Muscle layer of colon (tissue), 2 donors: ENCODE results near the gene SSBP3.

Experiments
- H3K27ac ChIP-seq: one replicate; pipeline ENCODE4 v1.7.0; 2013; ENCODE audit warnings: low read depth, mild to moderate bottlenecking, low read length, moderate library complexity
- H3K27me3 ChIP-seq, 2 donors: one replicate each; pipeline ENCODE4 v1.7.0; 2013; ENCODE audit warnings: low read length in 2 of 2, mild to moderate bottlenecking in 2 of 2; ENCODE audit not compliant: insufficient read depth in 2 of 2, control insufficient read depth in 1 of 2
- H3K36me3 ChIP-seq: one replicate; pipeline ENCODE4 v1.7.0; 2013; ENCODE audit warnings: mild to moderate bottlenecking, low read length; ENCODE audit not compliant: insufficient read depth
- H3K4me1 ChIP-seq: one replicate; pipeline ENCODE4 v1.7.0; 2013; ENCODE audit warnings: mild to moderate bottlenecking, low read length; ENCODE audit not compliant: insufficient read depth
- H3K4me3 ChIP-seq, 2 donors: one replicate each; pipeline ENCODE4 v1.7.0; 2013; ENCODE audit warnings: low read length in 2 of 2, low read depth in 1 of 2, mild to moderate bottlenecking in 1 of 2, moderate library complexity in 1 of 2
- H3K9ac ChIP-seq: one replicate; pipeline ENCODE4 v1.7.0; 2013; ENCODE audit warnings: low read length
- H3K9me3 ChIP-seq: one replicate; pipeline ENCODE4 v1.7.0; 2013; ENCODE audit warnings: mild to moderate bottlenecking, low read length
- donor health status: abdominal sarcoma.
- donor health status: Adenocarcinoma of cecum.

The SSBP3 gene

DNA sequence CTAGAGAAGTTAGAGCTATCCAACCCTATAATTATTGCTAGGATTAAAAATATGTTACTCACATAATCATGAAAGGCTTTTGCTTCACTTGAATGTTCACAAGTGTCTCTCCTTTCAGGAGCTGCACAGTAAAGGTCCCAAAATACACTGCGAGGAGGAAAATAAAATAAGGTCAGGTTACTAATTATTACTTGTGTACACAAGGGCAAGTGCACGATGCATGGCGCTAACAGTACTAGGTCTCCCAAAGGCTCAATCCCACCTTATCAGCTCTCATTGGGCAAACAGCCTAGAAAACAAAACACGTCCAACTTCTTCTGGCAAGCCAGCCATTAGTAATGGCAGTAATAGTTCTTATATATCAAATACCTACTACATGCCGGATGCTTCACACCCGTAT is 4.4 kb downstream of the SSBP3 start:
- Histone ChIP-seq H3K4me3 (no peak overlapping the region), H3K27me3 (no peaks in the 10 kb centered on the region), H3K9me3 (no peaks in the 10 kb centered on the region), H3K27ac (no peak overlapping the region), H3K4me1 (peaks cover 49% of the 10 kb centered on the region), H3K9ac (no peak overlapping the region), H3K36me3 (peaks cover 40% of the 10 kb centered on the region)

DNA sequence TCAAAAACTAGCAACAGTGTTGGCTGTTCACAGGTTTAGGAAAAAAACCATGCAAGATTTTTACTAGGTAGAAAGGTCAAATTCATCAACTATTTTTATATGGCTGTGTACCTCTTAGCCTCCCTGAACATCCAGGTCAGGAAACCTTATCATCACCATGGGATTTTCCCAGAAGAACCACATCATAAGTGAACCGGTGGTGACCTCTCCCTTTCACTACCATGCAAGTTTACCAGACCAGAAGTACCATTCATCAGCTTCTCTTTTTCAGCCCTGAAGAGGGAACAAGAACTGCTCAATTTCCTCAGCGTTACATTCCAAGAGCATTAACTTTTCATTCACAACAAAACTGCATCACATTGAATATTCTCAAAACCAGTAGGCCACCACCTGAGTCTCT is 5.9 kb downstream of the SSBP3 start:
- no peak overlapping the region for H3K4me3 ChIP-seq
- peaks cover 59% of the 10 kb centered on the region for H3K4me1 ChIP-seq
- peaks cover 44% of the 10 kb centered on the region for H3K36me3 ChIP-seq
- H3K27me3 ChIP-seq, result no peaks in the 10 kb centered on the region
- H3K9me3 ChIP-seq, result no peaks in the 10 kb centered on the region
- no peak overlapping the region for H3K27ac ChIP-seq
- no peak overlapping the region for H3K9ac ChIP-seq

GRCh38 chr1:54399765-54400164 is 6.4 kb downstream of the SSBP3 start:
- Histone ChIP-seq H3K4me3 (no peak overlapping the region), H3K27me3 (no peaks in the 10 kb centered on the region), H3K27ac (no peak overlapping the region), H3K9me3 (no peaks in the 10 kb centered on the region), H3K36me3 (peaks cover 49% of the 10 kb centered on the region), H3K4me1 (peaks cover 60% of the 10 kb centered on the region), H3K9ac (no peak overlapping the region)

GRCh38 chr1:54398963-54399528 is 7.1 kb downstream of the SSBP3 start:
- Histone ChIP-seq H3K4me3 (no peak overlapping the region), H3K9me3 (no peaks in the 10 kb centered on the region), H3K9ac (no peak overlapping the region), H3K27ac (no peak overlapping the region), H3K27me3 (no peaks in the 10 kb centered on the region), H3K4me1 (peaks cover 53% of the 10 kb centered on the region), H3K36me3 (peaks cover 49% of the 10 kb centered on the region)

DNA sequence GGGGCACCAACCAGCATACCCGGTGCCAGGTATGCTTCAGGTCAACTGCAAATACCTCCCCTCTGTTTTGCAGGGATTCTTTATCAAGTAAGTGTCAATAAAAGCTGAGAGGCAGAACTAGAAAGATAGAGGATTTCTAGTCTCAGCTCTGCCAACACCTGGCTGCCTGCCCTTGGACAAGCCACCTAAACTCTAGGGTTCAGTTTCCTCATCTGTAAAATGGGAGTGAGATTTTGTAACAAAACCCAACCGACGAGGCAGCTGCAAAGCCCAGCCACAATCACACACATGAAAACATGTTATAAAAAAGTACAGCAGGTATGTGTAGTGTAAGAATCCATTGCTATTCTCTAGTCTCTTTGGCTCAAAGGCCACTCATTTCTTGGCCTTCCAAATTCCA is 8.2 kb downstream of the SSBP3 start:
- peaks cover 42% of the 10 kb centered on the region for H3K4me1 ChIP-seq
- H3K27me3 ChIP-seq, result no peaks in the 10 kb centered on the region
- no peak overlapping the region for H3K27ac ChIP-seq
- H3K4me3 ChIP-seq, result no peak overlapping the region
- no peaks in the 10 kb centered on the region for H3K9me3 ChIP-seq
- peaks cover 49% of the 10 kb centered on the region for H3K36me3 ChIP-seq
- no peak overlapping the region for H3K9ac ChIP-seq

DNA sequence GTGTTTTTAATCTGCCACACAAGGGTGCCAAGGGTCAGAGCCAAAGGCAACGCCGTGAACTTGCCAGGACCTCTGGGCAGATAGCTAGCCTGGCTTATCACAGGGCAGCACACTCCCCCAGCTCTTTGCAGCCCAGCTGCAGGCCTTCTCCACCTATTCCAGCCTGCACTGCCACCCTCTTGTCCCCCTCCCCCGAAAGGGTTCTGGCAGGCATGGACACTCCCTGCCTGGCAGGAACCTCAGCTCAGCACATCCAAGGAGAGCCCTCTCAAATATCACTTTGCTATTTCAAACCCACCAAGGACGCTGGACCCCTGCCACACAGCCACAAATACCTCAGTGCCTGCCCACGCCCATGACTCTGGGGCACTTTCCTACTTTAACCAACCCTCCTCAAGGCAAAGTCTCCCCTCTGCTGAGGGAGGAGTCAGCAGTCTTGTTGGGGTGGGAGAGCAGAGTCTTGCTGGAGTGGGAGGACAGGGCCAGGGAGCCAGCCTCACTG is 9.1 kb downstream of the SSBP3 start:
- Histone ChIP-seq H3K9me3 (no peaks in the 10 kb centered on the region), H3K9ac (no peak overlapping the region), H3K36me3 (peaks cover 57% of the 10 kb centered on the region), H3K4me3 (no peak overlapping the region), H3K4me1 (peaks cover 34% of the 10 kb centered on the region), H3K27ac (peak overlapping the region; percentile 3), H3K27me3 (no peaks in the 10 kb centered on the region)

GRCh38 chr1:54396261-54396933 is 9.8 kb downstream of the SSBP3 start:
- H3K27me3 ChIP-seq, result no peaks in the 10 kb centered on the region
- H3K9me3 ChIP-seq, result no peaks in the 10 kb centered on the region
- H3K9ac ChIP-seq, result no peak overlapping the region
- H3K4me3 ChIP-seq, result no peak overlapping the region
- H3K36me3 ChIP-seq, result peaks cover 59% of the 10 kb centered on the region
- no peak overlapping the region for H3K27ac ChIP-seq
- peaks cover 28% of the 10 kb centered on the region for H3K4me1 ChIP-seq

GRCh38 chr1:54395281-54395934 is 10.8 kb downstream of the SSBP3 start:
- Histone ChIP-seq H3K27me3 (no peaks in the 10 kb centered on the region), H3K9me3 (no peaks in the 10 kb centered on the region), H3K9ac (no peak overlapping the region), H3K36me3 (peaks cover 60% of the 10 kb centered on the region), H3K27ac (no peak overlapping the region), H3K4me3 (no peak overlapping the region), H3K4me1 (peaks cover 28% of the 10 kb centered on the region)

DNA sequence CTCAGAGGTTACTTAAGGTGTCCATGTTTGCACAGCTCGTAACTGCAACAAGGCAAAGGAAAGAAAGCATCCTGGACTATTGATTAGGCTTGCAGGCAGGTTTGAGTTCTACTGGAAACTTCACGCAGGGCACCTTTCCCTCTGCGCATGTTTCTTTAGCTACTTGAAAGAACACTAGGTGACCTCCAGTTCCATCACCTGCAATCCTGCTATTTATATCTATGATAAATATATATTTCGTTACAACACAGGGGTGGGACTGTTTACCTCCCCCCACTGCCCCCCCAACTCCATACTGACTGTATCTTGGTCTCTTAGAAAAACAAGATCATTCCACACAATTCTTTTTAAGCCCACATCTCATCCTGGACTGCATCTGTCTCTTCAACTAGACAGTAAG is 12.1 kb downstream of the SSBP3 start:
- Histone ChIP-seq H3K4me1 (peaks cover 28% of the 10 kb centered on the region), H3K9ac (no peak overlapping the region), H3K27ac (no peak overlapping the region), H3K27me3 (no peaks in the 10 kb centered on the region), H3K9me3 (no peaks in the 10 kb centered on the region), H3K4me3 (no peak overlapping the region), H3K36me3 (peaks cover 50% of the 10 kb centered on the region)

- peaks cover 32% of the 10 kb centered on the region for H3K4me1 ChIP-seq
- no peak overlapping the region for H3K27ac ChIP-seq
- H3K9ac ChIP-seq, result no peak overlapping the region
- H3K4me3 ChIP-seq, result no peak overlapping the region
- no peaks in the 10 kb centered on the region for H3K9me3 ChIP-seq
- H3K36me3 ChIP-seq, result peaks cover 33% of the 10 kb centered on the region
- H3K27me3 ChIP-seq, result no peaks in the 10 kb centered on the region
These were observed 13.8 kb downstream of the SSBP3 start for GRCh38 chr1:54392401-54392800.

DNA sequence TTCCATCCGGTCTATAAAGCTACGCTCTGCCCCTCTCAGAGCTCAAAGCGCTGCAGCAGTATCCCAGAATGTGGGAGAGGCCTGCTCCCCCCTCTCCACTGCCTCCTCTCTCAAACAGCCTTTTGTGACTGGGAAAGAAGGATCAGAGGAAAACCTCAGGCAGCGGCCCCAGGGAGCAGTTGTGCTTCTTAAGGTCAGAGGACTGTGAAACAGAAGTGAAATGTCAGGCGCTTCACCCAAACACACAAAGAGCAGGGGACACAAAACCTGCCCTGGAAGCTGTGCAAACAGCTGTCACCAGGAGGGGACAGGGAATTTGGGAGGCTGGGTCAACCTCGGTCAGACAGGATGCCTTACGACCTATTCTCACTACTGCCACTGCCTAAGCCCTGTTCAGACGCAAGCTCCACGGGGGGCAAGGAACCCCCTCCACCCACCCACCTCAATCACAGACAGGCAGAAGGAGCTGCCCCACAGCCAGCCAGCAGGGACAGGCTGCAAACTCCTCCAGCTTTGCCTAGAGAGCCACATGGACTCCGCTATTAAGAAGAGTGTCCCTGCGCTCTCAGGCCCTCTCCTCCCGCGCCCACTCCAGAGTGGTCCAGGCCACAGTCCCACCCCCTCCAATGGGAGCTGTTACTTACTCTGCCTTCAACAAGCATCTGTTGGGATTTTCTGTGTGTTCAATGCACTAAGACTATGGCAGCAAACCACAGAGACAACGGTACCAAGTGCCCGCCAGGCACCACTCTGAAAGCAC is 14.6 kb downstream of the SSBP3 start:
- Histone ChIP-seq H3K9me3 (no peaks in the 10 kb centered on the region), H3K27me3 (no peaks in the 10 kb centered on the region), H3K27ac (no peak overlapping the region), H3K4me1 (peaks cover 25% of the 10 kb centered on the region), H3K4me3 (no peak overlapping the region), H3K36me3 (peaks cover 31% of the 10 kb centered on the region), H3K9ac (no peak overlapping the region)
